HG03442 (cell line): ENCODE data around the gene KMO.

Source experiments
- ATAC-seq: cut with Tn5 transposase; IDR thresholded peaks from one replicate; pipeline ENCODE4 v1.9.1; 2021; ENCODE audit warnings: mild to moderate bottlenecking, moderate library complexity; ENCODE audit not compliant: unreplicated experiment

KMO gene

GRCh38 chr1:241592273-241592958, 60.2 kb downstream of the KMO start:
- ATAC-seq: peak; percentile 84

GRCh38 chr1:241593186-241593585, 61.0 kb downstream of the KMO start:
- no peak for ATAC-seq

GRCh38 chr1:241596633-241597032, 64.5 kb downstream of the KMO start:
- ATAC-seq: no peak

GRCh38 chr1:241598249-241598648, 66.1 kb downstream of the KMO start:
- ATAC-seq: no peak

- ATAC-seq: peak; percentile 86
Measured at GRCh38 chr1:241600496-241600901, 68.3 kb downstream of the KMO start.

GRCh38 chr1:241603731-241604245, 71.6 kb downstream of the KMO start:
- peak; percentile 27 for ATAC-seq

GRCh38 chr1:241605146-241605805, 73.1 kb downstream of the KMO start:
- ATAC-seq: no peak

GRCh38 chr1:241606544-241606943, 74.4 kb downstream of the KMO start:
- ATAC-seq: no peak

- no peak for ATAC-seq
Measured at GRCh38 chr1:241607497-241607896, 75.3 kb downstream of the KMO start.

GRCh38 chr1:241608379-241609033, 76.3 kb downstream of the KMO start:
- peak; percentile 44 for ATAC-seq

- no peak for ATAC-seq
Measured at GRCh38 chr1:241610056-241610815, 78.1 kb downstream of the KMO start.

GRCh38 chr1:241611063-241611462, 78.9 kb downstream of the KMO start:
- peak; percentile 74 for ATAC-seq

GRCh38 chr1:241611736-241612135, 79.6 kb downstream of the KMO start:
- ATAC-seq: no peak

- no peak for ATAC-seq
Measured at GRCh38 chr1:241612533-241613477, 80.6 kb downstream of the KMO start.

- ATAC-seq: no peak
Measured at GRCh38 chr1:241614144-241614543, 82.0 kb downstream of the KMO start.

GRCh38 chr1:241614572-241614971, 82.4 kb downstream of the KMO start:
- ATAC-seq: no peak

GRCh38 chr1:241615043-241615974, 83.1 kb downstream of the KMO start:
- ATAC-seq: no peak

GRCh38 chr1:241617426-241617825, 85.2 kb downstream of the KMO start:
- ATAC-seq: no peak

GRCh38 chr1:241622669-241623068, 90.5 kb downstream of the KMO start:
- no peak for ATAC-seq
